Parathyroid adenoma (tissue), 2 donors: Measurements from ENCODE around the gene TBC1D23.
A peak's percentile ranks its signal among the peaks of the same experiment; 100 is the strongest.

Experiments used
- H2AFZ ChIP-seq: fragments of 300-600 bp; sonication (generic); one replicate; pipeline ENCODE4 v1.7.0; 2017; ENCODE audit warnings: antibody characterized with exemption, mild to moderate bottlenecking
- H3K27ac ChIP-seq: fragments of 300-600 bp; sonication (generic); one replicate; pipeline ENCODE4 v1.7.0; 2017
- H3K27me3 ChIP-seq: fragments of 300-600 bp; sonication (generic); one replicate; pipeline ENCODE4 v1.7.0; 2017; ENCODE audit warnings: low read length; ENCODE audit not compliant: control insufficient read depth, insufficient read depth
- H3K36me3 ChIP-seq: fragments of 300-600 bp; sonication (generic); one replicate; pipeline ENCODE4 v1.7.0; 2017; ENCODE audit warnings: low read length; ENCODE audit not compliant: control insufficient read depth, insufficient read depth
- H3K4me1 ChIP-seq: fragments of 300-600 bp; sonication (generic); one replicate; pipeline ENCODE4 v1.7.0; 2017; ENCODE audit warnings: control low read depth
- H3K4me2 ChIP-seq: fragments of 300-600 bp; sonication (generic); one replicate; pipeline ENCODE4 v1.7.0; 2017; ENCODE audit warnings: low read length
- H3K4me3 ChIP-seq: fragments of 300-600 bp; sonication (generic); one replicate; pipeline ENCODE4 v1.7.0; 2017; ENCODE audit warnings: low read depth, low read length
- H3K79me2 ChIP-seq: fragments of 300-600 bp; sonication (generic); one replicate; pipeline ENCODE4 v1.7.0; 2017; ENCODE audit warnings: control low read depth
- H3K9ac ChIP-seq: fragments of 300-600 bp; sonication (generic); one replicate; pipeline ENCODE4 v1.7.0; 2017; ENCODE audit warnings: mild to moderate bottlenecking
- H3K9me3 ChIP-seq: fragments of 300-600 bp; sonication (generic); one replicate; pipeline ENCODE4 v1.7.0; 2017; ENCODE audit warnings: low read length; ENCODE audit not compliant: control insufficient read depth
- TF ChIP-seq, protein P1 (sequence below): fragments of 300-600 bp; sonication (generic); IDR thresholded peaks from one replicate; pipeline ENCODE4 v1.7.0; 2017; ENCODE audit warnings: antibody characterized with exemption, mild to moderate bottlenecking
- donor health status: primary hyperparathyroidism.

Gene TBC1D23

DNA sequence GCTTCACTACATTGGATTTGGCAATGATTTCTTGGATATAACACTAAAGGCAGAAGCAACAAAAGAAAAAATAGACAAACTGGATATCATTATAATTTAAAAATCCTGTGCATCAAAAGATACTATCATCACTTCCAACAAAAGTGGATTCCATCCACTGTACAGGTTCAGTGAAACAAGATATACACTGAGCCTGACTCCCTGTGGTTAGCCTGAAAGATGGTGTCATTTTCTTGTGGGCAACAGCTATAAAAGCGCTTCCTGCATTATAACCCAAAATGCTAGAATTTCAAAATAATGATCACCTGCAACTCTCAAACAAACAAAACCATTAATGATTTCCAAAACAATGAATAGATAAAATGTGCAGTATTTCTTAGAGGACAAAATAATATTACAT, 39.6 kb upstream of the TBC1D23 start:
- H2AFZ ChIP-seq, result no peak overlapping the region
- no peaks in the 10 kb centered on the region for H3K9me3 ChIP-seq
- H3K27me3 ChIP-seq, result no peaks in the 10 kb centered on the region
- no peaks in the 10 kb centered on the region for H3K36me3 ChIP-seq
- H3K9ac ChIP-seq, result no peak overlapping the region
- TF ChIP-seq, protein P1, sequence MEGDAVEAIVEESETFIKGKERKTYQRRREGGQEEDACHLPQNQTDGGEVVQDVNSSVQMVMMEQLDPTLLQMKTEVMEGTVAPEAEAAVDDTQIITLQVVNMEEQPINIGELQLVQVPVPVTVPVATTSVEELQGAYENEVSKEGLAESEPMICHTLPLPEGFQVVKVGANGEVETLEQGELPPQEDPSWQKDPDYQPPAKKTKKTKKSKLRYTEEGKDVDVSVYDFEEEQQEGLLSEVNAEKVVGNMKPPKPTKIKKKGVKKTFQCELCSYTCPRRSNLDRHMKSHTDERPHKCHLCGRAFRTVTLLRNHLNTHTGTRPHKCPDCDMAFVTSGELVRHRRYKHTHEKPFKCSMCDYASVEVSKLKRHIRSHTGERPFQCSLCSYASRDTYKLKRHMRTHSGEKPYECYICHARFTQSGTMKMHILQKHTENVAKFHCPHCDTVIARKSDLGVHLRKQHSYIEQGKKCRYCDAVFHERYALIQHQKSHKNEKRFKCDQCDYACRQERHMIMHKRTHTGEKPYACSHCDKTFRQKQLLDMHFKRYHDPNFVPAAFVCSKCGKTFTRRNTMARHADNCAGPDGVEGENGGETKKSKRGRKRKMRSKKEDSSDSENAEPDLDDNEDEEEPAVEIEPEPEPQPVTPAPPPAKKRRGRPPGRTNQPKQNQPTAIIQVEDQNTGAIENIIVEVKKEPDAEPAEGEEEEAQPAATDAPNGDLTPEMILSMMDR, result no peak
- no peak overlapping the region for H3K4me3 ChIP-seq
- no peak overlapping the region for H3K27ac ChIP-seq
- no peaks in the 10 kb centered on the region for H3K4me1 ChIP-seq
- no peak overlapping the region for H3K4me2 ChIP-seq
- H3K79me2 ChIP-seq, result no peaks in the 10 kb centered on the region

GRCh38 chr3:100225193-100225592, 35.6 kb upstream of the TBC1D23 start:
- Histone ChIP-seq H3K36me3 (no peaks in the 10 kb centered on the region), H3K9me3 (no peaks in the 10 kb centered on the region), H3K4me1 (no peaks in the 10 kb centered on the region), H3K27ac (no peak overlapping the region), H3K4me3 (no peak overlapping the region), H3K4me2 (no peak overlapping the region), H3K27me3 (no peaks in the 10 kb centered on the region), H2AFZ (no peak overlapping the region), H3K9ac (no peak overlapping the region), H3K79me2 (no peaks in the 10 kb centered on the region)
- TF ChIP-seq, protein P1, result no peak

- TF ChIP-seq, protein P1, result no peak
- H3K4me2 ChIP-seq, result no peak overlapping the region
- no peaks in the 10 kb centered on the region for H3K9me3 ChIP-seq
- no peaks in the 10 kb centered on the region for H3K79me2 ChIP-seq
- H3K36me3 ChIP-seq, result no peaks in the 10 kb centered on the region
- H3K27ac ChIP-seq, result no peak overlapping the region
- no peak overlapping the region for H3K9ac ChIP-seq
- H3K4me1 ChIP-seq, result no peaks in the 10 kb centered on the region
- no peak overlapping the region for H2AFZ ChIP-seq
- H3K4me3 ChIP-seq, result no peak overlapping the region
- H3K27me3 ChIP-seq, result no peaks in the 10 kb centered on the region
These were observed 34.9 kb upstream of the TBC1D23 start for GRCh38 chr3:100225883-100226282.

GRCh38 chr3:100226712-100227429, 33.9 kb upstream of the TBC1D23 start:
- Histone ChIP-seq H3K79me2 (no peaks in the 10 kb centered on the region), H3K9me3 (no peaks in the 10 kb centered on the region), H3K27ac (peak overlapping the region; percentile 4), H3K4me1 (no peaks in the 10 kb centered on the region), H3K27me3 (no peaks in the 10 kb centered on the region), H3K9ac (no peak overlapping the region), H3K36me3 (no peaks in the 10 kb centered on the region), H3K4me2 (no peak overlapping the region), H2AFZ (no peak overlapping the region), H3K4me3 (no peak overlapping the region)
- TF ChIP-seq, protein P1, result no peak

DNA sequence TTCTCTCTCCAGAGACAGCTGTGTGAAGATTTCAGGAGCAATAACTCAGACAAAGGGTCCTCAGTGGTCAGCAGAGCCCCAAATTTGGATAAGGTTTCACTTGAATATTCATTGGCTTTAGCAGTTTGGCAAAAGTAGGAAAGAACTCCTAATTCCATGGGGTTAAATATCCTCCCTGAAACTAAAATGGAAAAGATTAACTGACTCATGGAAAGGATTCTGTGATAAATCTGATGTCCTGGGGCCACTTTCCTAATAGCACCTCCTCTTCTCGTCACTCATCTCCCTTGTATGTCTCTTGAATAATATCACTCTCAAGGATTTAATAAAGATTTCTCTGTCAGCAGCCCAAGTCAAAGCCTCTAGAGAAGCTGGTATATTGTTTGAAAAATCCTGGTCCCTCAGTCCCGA, 33.3 kb upstream of the TBC1D23 start:
- H3K27ac ChIP-seq, result peak overlapping the region; percentile 4
- H3K4me1 ChIP-seq, result no peaks in the 10 kb centered on the region

More for the DNA sequence above, 33.3 kb upstream of the TBC1D23 start:
- no peaks in the 10 kb centered on the region for H3K27me3 ChIP-seq
- TF ChIP-seq, protein P1, result no peak
- H3K79me2 ChIP-seq, result no peaks in the 10 kb centered on the region
- no peaks in the 10 kb centered on the region for H3K36me3 ChIP-seq
- no peak overlapping the region for H2AFZ ChIP-seq
- H3K9ac ChIP-seq, result no peak overlapping the region
- no peaks in the 10 kb centered on the region for H3K9me3 ChIP-seq
- no peak overlapping the region for H3K4me3 ChIP-seq
- H3K4me2 ChIP-seq, result no peak overlapping the region
